ENCODE results near the gene PHF2. TPM values are rescaled to one million over a fixed set of nuclear protein-coding genes. Genes with fewer than 3 reads are reported as not detected.

The PHF2 gene
- total and polyA plus RNA-seq, 2 donors (not counting 1 experiment from before 2014, with no cell fraction given) = 11.0 to 28.8 TPM

GRCh38 chr9:93585695-93586094 lies 9.3 kb downstream of the PHF2 start:
- no peak overlapping the region for H3K4me3 Mint-ChIP-seq
- H3K9me3 Mint-ChIP-seq (ENCODE audit: insufficient read depth) = peaks cover 5% of the 10 kb centered on the region
- no peak overlapping the region for H3K27ac Mint-ChIP-seq

More at GRCh38 chr9:93585695-93586094, 9.3 kb downstream of the PHF2 start:
- peaks cover 27% of the 10 kb centered on the region for H3K4me1 Mint-ChIP-seq
- H4K20me1 ChIP-seq (ENCODE audit: control insufficient read depth, insufficient read depth, low read length, poor library complexity, severe bottlenecking) = peaks cover 38% of the 10 kb centered on the region
- H3K9ac ChIP-seq (ENCODE audit: low read length) = no peak overlapping the region
- no peaks in the 10 kb centered on the region for H3K27me3 ChIP-seq (replicated peaks in 1 of 4; ENCODE audit: control extremely low read depth in 1 of 4, control insufficient read depth in 3 of 4, insufficient read depth in 4 of 4, low read length in 3 of 4)
- H3K4me2 ChIP-seq (replicated peaks; ENCODE audit: low read depth, low read length, poor library complexity, severe bottlenecking) = no peak overlapping the region
- no peaks in the 10 kb centered on the region for H3K36me3 ChIP-seq (replicated peaks in 1 of 2; ENCODE audit: control extremely low read depth in 1 of 2, control insufficient read depth in 1 of 2, extremely low read depth in 1 of 2, insufficient read depth in 2 of 2, low read length in 1 of 2)
- intact Hi-C loops (cut with micrococcal nuclease) = no loop called here
- 96% methylated on average over 2 of the region's 4 CpGs for WGBS (ENCODE audit: insufficient coverage)
- no peak for DNase-seq
- CTCF ChIA-PET = no interaction called here
- no peak for ATAC-seq (ENCODE audit: low read depth)
- H3K4me3 ChIP-seq (ENCODE audit: control extremely low read depth in 1 of 5, extremely low read depth in 1 of 5, insufficient read depth in 1 of 5, low read depth in 2 of 5, low read length in 4 of 5) = no peak overlapping the region
- no peaks in the 10 kb centered on the region for H3K4me1 ChIP-seq (ENCODE audit: control insufficient read depth in 2 of 2, insufficient read depth in 2 of 2, low read length in 2 of 2)
- peaks cover 72% of the 10 kb centered on the region for H3K79me2 ChIP-seq (ENCODE audit: control insufficient read depth, insufficient read depth, low read length)
- no peak overlapping the region for H2AFZ ChIP-seq (ENCODE audit: insufficient read depth, low read depth, low read length, poor library complexity, severe bottlenecking)
- H3K9me3 ChIP-seq (ENCODE audit: control extremely low read depth in 1 of 3, control insufficient read depth in 2 of 3, insufficient read depth in 1 of 3, low read length in 2 of 3) = peaks cover 0 to 6% (median 0%) of the 10 kb centered on the region in 3 donors
- no peak for TF ChIP-seq EZH2 (IDR thresholded peaks at IDR 0.05; ENCODE audit: borderline replicate concordance, insufficient read depth, low read depth, low read length, poor library complexity, severe bottlenecking)
- no peak for TF ChIP-seq CTCF (IDR thresholded peaks at IDR 0.05)
- POLR2A ChIA-PET = no interaction called here
- H3K27me3 Mint-ChIP-seq = no peaks in the 10 kb centered on the region
- H3K27ac ChIP-seq (ENCODE audit: low read length in 2 of 2) = no peak overlapping the region
